ENCODE data around the gene RBP2. TPM values are rescaled to one million over a fixed set of nuclear protein-coding genes. Genes with fewer than 3 reads are reported as not detected.

RBP2 gene
- not detected in 2 replicates for total RNA-seq (2014; rRNA removed; shearing (Covaris generic))
- not detected in 2 replicates for polyA plus RNA-seq (2014; cell fraction: nucleus; rRNA removed)

DNA sequence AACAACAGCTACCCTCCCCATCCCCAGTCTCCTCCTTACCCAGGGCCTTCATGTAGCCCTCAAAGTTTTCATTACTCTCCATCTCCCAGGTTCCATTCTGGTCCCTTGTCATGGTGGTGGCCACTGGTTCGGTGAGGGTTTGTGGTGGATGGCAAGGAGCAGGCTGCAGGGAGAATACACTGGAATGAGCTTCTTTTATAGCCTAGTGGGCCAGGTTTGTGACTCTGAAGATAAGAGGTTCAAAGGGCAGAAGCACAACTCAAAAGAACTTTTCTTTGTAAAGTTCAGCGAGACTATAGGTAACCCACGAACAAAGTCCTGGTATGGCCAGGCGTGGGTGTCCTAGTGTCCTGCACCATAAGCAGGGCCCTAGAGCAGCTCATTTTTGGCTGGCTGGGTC lies at the start of gene RBP2:
RBP2 (minus strand) TSS at position 169 of the 400 bp plus-strand sequence; CDS start at position 112, 57 bp downstream.
- no peak for DNase-seq (ENCODE audit: extremely low read depth, low read depth)

DNA sequence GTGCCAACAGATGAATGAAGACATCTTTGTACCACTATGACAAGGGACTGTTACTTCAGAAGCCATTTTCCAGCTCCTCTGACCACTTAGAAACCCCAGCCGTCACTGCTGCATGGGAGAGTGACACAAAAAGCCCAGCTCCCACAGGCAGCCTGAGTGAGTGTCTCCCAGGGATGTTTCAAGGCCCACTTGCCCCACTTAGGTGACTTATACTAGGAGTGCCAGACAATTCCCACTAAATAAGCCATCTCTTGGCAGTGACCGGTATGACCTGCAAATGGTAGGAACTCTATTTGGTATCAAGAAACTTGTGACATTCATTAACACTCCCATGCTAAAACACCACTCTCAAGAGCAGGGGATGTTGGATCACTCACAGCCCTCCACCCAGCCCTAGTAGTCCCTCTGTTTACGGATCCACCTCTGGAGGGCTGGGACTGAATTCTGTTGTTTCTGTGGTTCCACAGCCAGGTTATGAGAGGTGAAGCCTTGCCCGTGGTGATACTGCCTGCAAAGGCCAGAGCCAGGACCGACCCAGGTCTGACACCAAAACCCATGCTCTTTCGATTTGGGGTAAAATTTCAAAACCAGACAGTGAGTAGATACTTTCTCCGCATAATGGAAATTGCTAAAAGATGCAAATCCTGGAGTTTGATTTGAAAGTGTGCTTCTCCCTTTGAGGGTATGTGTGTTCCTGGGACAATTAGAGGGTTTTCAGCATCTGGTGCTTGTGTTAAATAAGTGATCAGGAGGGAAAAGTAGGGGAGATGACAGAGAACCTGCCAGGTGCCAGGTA lies 48.7 kb upstream of the RBP2 start:
- DNase-seq (ENCODE audit: extremely low read depth, low read depth) = no peak

DNA sequence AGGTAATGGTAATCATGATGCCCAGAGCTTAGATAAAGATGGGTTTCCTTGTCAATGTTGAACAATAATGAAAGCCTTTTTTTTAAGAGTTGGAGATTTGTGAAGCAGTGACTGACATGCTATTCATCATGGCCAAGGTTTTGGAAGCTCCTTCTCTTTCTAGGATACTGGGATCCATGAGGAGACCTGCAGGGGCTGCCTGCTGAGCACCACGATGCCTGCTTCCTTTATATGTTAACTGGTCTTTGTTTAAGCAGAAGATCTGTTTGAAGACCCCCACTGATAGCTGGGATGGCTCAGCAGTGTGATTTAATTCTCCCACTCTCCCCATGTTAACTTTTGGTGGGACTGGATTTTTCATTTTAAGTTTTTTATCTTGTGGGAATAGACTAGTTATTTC lies 47.4 kb upstream of the RBP2 start:
- DNase-seq (ENCODE audit: extremely low read depth, low read depth) = no peak

DNA sequence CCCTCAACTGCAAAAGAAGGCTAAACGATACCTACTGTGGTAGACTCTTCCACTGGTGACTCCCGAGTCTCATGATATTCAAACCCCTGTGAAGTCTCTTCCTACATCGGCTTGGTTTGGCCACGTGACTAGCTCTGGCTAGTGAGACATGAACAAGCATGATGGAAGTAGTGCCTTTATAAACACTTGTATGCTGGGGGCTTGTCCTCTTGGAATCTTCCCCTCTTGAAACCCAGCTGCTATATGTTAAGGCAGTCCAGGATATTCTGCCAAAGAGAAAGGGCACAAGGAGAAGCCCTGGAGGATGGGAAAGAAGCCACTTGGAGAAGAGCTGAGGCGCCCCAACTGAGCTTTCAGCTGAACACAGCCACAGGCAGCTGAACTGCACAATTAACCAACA lies 46.9 kb upstream of the RBP2 start:
- no peak for DNase-seq (ENCODE audit: extremely low read depth, low read depth)

DNA sequence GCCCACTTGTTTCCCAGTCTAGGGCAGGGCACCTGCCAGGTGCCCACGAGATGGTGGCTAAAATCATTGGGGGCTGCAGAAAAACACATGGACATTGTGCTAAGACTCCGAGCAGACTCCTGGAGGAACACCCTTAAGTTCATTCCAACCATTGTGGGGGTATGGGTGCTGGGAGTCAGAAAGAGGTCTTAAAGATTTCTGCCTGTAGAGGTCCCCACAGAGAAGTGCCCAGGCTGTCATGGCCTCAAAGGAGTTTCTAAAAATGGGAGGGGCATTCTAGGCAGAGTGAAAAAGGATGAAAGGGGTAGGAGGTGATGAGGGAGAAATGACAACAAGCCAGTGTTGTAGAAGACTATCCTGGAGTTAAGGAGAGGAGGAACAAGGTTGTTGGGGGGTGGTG lies 46.1 kb upstream of the RBP2 start:
- no peak for DNase-seq (ENCODE audit: extremely low read depth, low read depth)

DNA sequence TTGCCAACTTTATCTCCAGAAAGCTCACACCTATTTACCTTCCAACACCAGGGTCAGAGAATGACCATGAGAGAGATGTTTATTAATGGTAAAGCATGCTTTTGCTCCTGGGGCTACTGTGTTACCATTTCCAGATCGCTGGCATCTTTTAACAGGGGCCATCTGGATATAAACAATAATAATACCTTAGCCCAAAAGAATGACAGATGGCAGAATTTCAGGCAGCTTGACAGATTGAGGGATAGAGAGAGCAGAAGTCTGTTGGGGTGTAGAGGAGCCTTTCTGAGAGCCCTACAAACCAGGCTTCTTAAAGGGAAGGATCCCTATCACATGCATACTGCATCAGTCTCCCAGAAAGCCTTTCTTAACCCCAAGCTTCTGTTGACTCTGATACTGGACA lies 45.5 kb upstream of the RBP2 start:
- DNase-seq (ENCODE audit: extremely low read depth, low read depth) = no peak

DNA sequence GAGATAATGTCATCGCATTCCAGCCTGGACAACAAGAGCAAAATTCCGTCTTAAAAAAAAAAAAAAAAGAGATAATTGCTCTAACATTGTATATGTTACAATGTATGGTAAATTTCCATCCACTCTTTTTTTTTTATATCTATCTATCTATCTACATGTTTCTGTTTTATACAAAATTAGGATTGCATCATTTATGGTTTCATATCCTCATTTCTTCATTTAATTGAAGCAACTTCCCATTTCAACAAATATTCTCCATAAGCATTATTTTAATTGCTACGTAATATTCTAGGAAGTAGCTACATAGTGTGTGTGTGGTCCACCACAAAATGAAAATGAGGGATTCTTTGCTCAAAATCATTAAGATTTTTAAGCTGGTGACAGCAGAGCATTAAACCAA lies 44.8 kb upstream of the RBP2 start:
- DNase-seq (ENCODE audit: extremely low read depth, low read depth) = no peak

DNA sequence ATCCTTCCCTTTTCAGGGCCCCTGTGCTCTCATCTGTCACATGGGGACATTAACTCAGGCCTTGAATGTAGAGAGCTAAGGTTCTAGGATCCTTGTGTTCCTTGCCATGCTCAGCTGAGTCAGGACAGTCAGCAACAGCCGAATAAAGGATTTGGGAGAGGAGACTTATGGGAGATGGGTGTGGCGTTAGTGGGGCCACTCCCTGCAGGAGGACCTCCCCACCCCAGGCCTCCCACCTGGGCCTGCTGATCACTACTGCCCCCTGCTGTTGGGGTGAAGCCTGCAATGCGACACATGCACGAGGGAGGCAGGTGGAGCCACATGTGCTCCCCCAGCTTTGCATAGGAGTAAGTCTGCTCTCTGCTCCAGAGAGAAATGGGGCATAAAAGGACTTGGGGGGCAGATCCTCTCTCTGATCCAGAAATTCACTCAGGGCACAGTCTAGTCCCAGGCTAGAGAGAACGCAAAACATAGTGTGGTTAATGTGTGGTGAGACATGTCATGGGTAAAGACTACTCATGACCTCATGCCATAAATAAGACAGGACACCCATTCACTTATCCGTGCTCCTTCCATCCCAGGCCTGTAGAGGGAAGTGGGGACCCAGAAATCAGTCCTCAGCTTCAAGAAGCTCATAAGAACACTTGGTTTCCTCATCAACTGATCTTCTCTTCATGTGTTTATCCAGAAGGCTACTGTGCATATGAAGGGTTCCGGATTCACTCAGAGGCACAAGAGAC lies 43.9 kb upstream of the RBP2 start:
- no peak for DNase-seq (ENCODE audit: extremely low read depth, low read depth)

DNA sequence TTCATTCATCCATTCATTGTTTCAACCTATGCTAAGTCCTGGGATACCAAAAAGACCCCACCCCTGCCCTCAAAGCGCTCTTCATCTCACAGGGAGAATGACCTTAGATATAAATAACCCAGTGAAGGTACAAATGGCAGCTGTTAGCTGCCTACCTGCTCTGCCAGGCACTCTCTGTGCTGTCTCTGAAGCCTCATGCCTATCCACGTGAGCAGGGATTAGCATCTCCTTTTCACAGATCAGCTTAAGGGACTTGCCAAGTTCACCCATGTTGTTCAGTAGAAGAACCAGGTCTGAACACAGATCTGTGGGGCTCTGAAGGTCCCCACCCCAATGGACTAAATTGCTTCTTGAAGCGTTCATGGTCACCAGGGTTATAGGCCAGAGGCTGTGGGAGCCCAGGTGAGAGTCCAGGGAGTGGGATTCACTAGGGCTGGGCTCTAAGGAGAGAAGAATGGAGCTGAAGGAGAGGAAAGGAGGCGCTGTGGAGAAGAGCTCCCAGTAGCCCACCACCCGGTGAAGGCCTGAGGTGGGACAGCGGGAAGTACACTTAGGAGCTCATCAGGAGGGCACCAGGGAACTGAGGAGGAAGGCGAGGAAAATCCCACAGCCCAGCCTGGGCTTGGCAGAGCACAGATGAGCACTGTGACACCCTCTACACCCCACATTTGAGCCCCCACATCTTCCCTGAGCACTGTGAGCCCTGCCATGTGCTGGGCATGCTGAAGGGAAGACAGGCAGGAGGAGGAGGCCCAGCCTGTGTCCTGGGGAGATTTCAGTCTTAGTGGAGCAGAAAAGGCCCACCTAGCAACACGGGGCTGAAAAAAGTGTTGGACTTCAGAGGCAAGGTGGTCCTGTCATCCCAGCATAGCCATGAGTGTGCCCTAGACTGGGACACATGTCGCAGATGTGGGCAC lies 42.9 kb upstream of the RBP2 start:
- no peak for DNase-seq (ENCODE audit: extremely low read depth, low read depth)

DNA sequence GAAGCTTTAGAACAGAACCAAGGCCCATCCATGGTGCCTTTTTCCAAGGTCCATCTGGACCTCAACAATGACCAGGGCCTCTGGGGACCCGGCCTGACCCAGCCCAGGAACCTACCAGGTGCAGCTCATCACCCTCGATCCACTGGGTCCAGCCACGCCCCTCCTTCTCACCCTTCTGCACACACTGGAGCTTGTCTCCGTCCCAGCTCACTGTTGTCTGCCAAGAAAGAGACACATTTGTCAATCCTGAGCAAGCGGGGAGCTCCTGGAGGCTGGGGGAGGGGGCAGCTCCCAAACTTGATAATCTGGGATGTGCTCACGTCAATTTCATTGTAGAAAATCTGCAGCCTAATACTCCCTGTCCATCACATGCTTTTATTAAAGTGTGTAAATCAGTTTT lies 42.0 kb upstream of the RBP2 start:
- no peak for DNase-seq (ENCODE audit: extremely low read depth, low read depth)

DNA sequence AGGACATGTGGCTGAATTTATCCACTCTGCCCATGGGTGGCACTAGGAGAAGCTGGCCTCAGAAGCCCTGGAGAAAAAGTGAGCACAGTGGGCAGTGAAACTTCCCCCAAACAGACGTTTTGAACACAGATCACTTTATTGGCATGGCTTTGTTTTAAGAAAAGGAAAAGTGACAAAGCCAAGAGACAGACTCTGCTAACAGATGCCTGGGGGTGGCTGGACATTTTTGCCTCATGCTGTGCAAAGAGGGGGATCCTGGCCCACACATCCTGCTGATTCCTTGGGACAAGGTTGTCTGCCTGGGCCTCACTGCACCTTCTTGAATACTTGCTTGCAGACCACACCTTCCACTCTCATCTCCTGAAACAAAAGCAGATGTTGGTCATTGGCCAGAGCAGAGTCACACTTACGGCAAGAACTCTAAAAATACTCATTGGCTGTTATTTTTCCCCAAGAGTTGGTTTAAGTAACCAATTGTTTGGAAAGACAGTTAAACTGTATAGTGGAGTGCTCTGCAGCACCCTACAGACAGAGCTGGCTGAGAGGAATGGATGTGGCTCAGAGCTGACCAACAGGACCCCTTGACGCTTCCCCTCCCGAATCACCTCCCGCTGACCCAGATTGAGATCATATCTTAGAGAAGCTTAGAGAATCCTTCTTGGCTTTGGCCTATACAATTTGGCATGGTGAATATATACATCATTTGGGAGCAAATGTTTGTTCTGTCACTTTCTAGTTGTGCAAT lies 41.2 kb upstream of the RBP2 start:
- DNase-seq (ENCODE audit: extremely low read depth, low read depth) = no peak

DNA sequence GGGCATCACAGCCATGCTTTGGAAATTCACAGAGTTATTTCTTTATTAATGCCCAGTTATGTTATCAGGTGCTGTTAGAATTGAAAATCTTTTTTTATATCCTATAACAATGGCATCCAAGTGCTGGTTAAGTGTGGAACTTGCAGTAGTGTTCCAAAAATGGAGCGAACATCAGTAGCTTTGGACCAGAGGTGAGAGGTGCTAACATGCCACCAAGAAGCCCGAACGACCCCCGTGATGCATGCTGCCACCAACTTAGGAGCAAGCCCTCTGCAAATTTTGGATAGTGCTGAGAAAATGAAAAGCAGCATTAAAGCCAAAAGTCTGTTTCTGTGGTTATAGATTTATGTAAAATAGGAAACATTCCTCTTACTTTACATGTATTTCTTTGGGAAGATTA lies 38.4 kb upstream of the RBP2 start:
- no peak for DNase-seq (ENCODE audit: extremely low read depth, low read depth)

DNA sequence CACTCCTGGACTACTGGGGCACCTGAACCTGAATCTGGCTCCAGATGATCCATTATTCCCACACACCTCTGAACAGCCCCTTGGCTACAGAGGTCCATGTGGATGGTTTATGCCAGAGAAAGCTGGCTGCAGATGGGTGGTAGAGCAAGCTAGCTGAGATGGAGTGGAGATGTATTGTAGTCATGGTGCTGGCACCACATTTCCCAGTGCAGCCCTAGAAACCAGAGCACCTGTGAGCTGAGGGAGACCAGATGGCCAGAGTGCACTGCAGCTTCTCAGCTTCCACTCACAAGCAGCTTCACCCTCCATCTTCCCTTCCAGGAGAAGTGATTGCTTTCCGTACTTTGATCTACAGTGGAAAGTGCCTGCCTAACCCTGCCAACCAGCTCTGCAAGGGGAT lies 33.3 kb upstream of the RBP2 start:
- DNase-seq (ENCODE audit: extremely low read depth, low read depth) = no peak

DNA sequence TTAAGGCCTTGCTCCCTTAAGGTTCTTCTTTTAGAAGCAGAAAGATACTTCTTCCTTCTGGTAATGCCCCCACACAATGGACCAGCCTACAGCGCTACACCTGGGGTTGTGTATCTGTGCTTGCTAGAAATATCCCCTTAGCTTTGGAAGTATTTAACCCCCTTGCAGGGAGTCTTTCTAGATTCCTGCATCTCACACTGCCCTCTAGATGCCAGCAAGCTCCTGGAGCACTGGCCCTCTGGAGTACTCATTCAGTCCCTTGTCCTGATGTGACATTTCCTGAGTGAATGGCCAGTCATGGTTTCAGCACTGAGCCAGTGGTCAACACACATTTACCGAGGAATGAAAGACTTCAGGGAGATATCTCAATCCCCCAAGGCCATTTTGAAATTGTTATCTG lies 30.4 kb upstream of the RBP2 start:
- DNase-seq (ENCODE audit: extremely low read depth, low read depth) = no peak

DNA sequence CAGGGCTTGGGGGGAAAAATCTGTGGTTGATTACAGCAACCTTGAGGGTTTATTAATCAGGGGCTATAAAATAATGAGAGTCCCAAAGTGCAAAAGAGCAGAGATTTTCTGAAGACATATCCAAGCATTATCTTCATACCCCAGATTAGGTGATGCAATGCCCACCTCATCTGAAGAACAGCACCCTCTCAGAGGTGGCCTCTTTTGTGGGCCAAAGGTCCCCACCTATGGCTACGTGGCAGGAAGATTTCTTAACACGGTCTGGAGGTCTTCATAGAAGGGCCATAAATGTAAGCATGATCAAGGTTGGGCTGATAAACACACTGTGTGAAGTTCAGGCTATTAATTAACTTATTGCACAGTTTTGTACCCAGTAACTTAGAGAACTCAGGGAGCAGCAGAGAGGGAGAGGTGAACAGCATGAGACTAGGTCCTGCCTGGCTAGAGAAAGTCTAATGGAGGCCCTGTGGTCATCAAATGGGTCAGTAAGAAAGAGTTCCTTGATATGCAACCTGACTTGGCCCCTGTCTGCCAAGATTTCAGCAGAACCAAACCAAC lies 29.6 kb upstream of the RBP2 start:
- DNase-seq (ENCODE audit: extremely low read depth, low read depth) = no peak

DNA sequence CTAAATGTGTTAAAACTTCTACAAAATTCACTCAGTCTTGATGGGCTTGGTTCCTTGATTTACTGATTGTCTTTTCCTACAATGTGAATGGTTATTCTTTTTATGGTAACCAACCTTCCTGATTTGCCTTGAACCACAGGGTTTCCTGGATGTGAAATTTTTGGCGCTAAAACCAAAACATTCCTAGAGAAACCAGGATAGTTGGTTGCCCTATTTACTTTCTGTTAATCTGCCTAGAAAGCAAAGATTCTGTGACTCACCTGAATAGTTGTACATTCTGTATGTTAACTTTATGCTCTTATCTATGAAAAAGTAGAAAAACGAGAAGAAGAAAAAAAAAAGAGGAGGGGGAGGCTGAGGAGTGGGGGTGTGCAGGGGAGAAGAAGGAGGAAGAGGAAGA lies 23.2 kb upstream of the RBP2 start:
- no peak for DNase-seq (ENCODE audit: extremely low read depth, low read depth)

DNA sequence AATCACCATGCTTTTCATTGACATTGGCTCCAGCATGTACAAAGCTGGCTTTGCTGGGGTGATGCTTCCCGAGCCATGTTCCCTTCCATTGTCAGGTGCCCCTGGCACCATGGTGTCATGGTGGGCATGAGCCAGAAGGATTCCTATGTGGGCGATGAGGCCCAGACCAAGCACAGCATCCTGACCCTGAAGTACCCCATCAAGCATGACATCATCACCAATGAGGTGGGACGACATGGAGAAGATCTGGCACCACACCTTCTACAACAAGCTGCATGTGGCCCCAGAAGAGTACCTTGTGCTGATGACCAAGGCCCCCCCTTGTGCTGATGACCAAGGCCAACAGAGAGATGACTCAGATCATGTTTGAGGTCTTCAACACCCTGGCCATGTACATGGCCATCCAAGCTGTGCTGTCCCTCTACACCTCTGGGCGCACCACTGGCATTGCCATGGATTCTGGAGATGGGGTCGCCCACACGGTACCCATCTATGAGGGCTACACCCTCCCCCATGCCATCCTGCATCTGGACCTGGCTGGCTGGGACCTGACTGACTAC lies 17.6 kb upstream of the RBP2 start:
- DNase-seq (ENCODE audit: extremely low read depth, low read depth) = no peak

DNA sequence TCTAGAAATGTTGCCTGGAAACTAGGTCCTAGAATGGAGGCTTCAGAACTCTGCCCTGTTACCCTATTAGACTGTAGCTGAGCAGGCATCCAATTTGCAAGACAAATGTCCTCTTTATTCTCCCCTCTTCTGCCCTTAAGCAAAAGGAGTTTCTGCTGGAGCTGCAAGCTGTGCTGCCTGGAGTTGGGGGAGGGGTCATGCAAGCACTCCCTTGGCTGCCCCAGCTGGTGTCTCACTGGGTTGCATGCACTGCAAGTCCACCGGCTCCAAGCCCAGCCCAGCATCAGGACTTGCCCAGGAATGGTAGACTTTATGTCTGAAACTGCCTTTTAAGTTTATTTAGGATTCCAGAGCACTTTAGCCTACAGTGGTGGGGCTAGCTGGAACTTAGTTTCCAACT lies 15.7 kb upstream of the RBP2 start:
- no peak for DNase-seq (ENCODE audit: extremely low read depth, low read depth)

DNA sequence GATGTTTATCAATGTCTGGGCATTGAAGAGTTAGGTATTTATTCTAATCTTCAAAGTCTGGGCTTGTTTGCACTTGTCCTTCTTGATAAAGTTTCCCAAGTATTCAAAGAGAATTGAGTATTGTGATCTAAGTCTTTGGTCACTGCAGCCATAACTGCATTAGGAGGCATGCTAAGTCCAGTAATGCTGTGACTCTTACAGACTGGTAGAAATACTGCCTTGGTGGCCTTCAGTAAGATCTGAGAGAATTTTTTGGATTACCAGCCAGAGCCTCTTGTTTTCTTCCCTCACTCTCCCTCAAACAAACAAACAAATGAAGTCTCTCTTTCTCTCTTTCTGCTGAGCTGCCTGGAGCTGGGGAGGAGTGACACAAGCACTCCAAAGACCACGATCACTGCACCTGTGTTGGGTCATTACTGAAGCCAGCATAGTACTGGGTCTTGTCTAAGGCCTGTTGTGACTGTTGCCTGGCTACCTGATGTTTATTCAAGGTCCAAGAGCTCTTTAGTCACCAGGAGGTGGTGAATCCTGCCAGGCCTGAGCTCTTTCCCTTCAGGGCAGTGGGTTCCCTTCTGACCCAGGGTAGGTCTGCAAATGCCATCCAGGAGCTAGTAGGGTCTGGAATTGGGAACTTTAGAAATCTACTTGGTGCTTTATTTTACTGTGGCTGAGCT lies 14.8 kb upstream of the RBP2 start:
- no peak for DNase-seq (ENCODE audit: extremely low read depth, low read depth)

Measured in NCI-H460 (cell line).